ENCODE results near the gene DCC. TPM values are rescaled to one million over a fixed set of nuclear protein-coding genes. Genes with fewer than 3 reads are reported as not detected.

The DCC gene
- total RNA-seq, 1 experiment from 2014 or later: not detected

DNA sequence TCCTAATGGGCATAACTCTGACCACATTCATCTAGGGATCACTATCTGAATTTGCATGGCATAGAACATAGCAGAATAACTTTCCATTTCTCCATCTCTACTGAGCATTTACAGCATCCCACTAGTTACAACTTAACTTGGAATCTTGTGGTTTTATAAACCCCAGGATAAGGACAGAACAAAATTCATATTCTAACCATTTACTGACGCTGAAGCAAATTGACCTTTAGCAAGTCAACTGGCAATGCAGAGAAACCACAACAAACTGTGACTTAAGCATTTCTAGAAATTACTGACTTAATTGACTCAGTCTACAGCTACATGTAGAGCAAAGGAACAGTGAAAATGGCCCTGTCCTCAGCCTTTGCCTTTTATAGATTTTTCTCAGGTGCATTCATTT lies 61.2 kb downstream of the DCC start:
- Histone ChIP-seq H2AFZ (ENCODE audit: low read depth, low read length, poor library complexity, severe bottlenecking) (no peak overlapping the region), H3K27ac (ENCODE audit: low read depth, low read length) (no peak overlapping the region), H3K9ac (ENCODE audit: low read length) (no peak overlapping the region), H3K4me1 (ENCODE audit: control insufficient read depth in 1 of 2, insufficient read depth in 2 of 2, low read length in 2 of 2) (no peaks in the 10 kb centered on the region), H3K9me2 (ENCODE audit: insufficient read depth) (no peaks in the 10 kb centered on the region), H3K9me3 (ENCODE audit: control insufficient read depth in 1 of 2, insufficient read depth in 1 of 2, low read depth in 1 of 2, low read length in 2 of 2) (peaks cover 10 to 17% of the 10 kb centered on the region in 2 experiments; a peak in 2 of 4 replicates), H3K79me2 (ENCODE audit: insufficient read depth, low read length) (no peaks in the 10 kb centered on the region), H3K4me3 (replicated peaks in 1 of 2; ENCODE audit: low read depth in 1 of 2, low read length in 2 of 2) (no peak overlapping the region), H3K27me3 (ENCODE audit: insufficient read depth, low read length) (no peaks in the 10 kb centered on the region), H4K20me1 (ENCODE audit: insufficient read depth) (no peaks in the 10 kb centered on the region), H3K36me3 (ENCODE audit: control insufficient read depth in 1 of 2, insufficient read depth in 2 of 2, low read length in 2 of 2) (no peaks in the 10 kb centered on the region; a peak in 1 of 4 replicates), H3K4me2 (ENCODE audit: low read length) (no peak overlapping the region)
- ATAC-seq (no peak), DNase-seq (ENCODE audit: low read depth, low spot score) (no peak)
- RAD21 ChIA-PET (ENCODE audit: low non-redundant PET in 1 of 2, low total read pairs in 2 of 2, uncharacterized antibody in 2 of 2, unreplicated experiment in 2 of 2): no interaction called here
- intact Hi-C loops (cut with micrococcal nuclease): no loop called here
- CTCF ChIA-PET: no interaction called here
- POLR2A ChIA-PET: no interaction called here
- no peak for TF ChIP-seq POLR2AphosphoS5 (IDR thresholded peaks at IDR 0.05; ENCODE audit: low read depth, low read length)
- no peak for TF ChIP-seq EZH2 (IDR thresholded peaks at IDR 0.05)
- TF ChIP-seq CBX3 (IDR thresholded peaks at IDR 0.05; ENCODE audit: low read depth): no peak
- TF ChIP-seq, protein P1, sequence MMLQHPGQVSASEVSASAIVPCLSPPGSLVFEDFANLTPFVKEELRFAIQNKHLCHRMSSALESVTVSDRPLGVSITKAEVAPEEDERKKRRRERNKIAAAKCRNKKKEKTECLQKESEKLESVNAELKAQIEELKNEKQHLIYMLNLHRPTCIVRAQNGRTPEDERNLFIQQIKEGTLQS (IDR thresholded peaks at IDR 0.05): no peak
- TF ChIP-seq, protein P2, sequence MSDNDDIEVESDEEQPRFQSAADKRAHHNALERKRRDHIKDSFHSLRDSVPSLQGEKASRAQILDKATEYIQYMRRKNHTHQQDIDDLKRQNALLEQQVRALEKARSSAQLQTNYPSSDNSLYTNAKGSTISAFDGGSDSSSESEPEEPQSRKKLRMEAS (IDR thresholded peaks at IDR 0.05): no peak
- no peak for TF ChIP-seq ELF1 (IDR thresholded peaks at IDR 0.05; ENCODE audit: borderline replicate concordance, low read depth)
- TF ChIP-seq, protein P3, sequence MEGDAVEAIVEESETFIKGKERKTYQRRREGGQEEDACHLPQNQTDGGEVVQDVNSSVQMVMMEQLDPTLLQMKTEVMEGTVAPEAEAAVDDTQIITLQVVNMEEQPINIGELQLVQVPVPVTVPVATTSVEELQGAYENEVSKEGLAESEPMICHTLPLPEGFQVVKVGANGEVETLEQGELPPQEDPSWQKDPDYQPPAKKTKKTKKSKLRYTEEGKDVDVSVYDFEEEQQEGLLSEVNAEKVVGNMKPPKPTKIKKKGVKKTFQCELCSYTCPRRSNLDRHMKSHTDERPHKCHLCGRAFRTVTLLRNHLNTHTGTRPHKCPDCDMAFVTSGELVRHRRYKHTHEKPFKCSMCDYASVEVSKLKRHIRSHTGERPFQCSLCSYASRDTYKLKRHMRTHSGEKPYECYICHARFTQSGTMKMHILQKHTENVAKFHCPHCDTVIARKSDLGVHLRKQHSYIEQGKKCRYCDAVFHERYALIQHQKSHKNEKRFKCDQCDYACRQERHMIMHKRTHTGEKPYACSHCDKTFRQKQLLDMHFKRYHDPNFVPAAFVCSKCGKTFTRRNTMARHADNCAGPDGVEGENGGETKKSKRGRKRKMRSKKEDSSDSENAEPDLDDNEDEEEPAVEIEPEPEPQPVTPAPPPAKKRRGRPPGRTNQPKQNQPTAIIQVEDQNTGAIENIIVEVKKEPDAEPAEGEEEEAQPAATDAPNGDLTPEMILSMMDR (IDR thresholded peaks at IDR 0.05 in 2 of 3, conservative IDR thresholded peaks at IDR 0.05 in 1 of 3; ENCODE audit: borderline replicate concordance in 1 of 3, insufficient read depth in 1 of 3, low read depth in 2 of 3, low read length in 2 of 3): no peak
- TF ChIP-seq, protein P4, sequence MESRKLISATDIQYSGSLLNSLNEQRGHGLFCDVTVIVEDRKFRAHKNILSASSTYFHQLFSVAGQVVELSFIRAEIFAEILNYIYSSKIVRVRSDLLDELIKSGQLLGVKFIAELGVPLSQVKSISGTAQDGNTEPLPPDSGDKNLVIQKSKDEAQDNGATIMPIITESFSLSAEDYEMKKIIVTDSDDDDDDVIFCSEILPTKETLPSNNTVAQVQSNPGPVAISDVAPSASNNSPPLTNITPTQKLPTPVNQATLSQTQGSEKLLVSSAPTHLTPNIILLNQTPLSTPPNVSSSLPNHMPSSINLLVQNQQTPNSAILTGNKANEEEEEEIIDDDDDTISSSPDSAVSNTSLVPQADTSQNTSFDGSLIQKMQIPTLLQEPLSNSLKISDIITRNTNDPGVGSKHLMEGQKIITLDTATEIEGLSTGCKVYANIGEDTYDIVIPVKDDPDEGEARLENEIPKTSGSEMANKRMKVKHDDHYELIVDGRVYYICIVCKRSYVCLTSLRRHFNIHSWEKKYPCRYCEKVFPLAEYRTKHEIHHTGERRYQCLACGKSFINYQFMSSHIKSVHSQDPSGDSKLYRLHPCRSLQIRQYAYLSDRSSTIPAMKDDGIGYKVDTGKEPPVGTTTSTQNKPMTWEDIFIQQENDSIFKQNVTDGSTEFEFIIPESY (IDR thresholded peaks at IDR 0.05; ENCODE audit: extremely low read depth, insufficient replicate concordance, low read length): no peak
- no peak for TF ChIP-seq RAD21 (IDR thresholded peaks at IDR 0.05; ENCODE audit: low read depth)
- TF ChIP-seq EZH2phosphoT487 (IDR thresholded peaks at IDR 0.05; ENCODE audit: borderline replicate concordance): no peak
- TF ChIP-seq CEBPB (IDR thresholded peaks at IDR 0.05; ENCODE audit: low read depth): no peak
- TF ChIP-seq SP1 (IDR thresholded peaks at IDR 0.05; ENCODE audit: low read depth): no peak
- TF ChIP-seq ZNF274 (IDR thresholded peaks at IDR 0.05; ENCODE audit: low read depth, low read length): no peak
- BruUV-seq (replicated peaks): no TSS peak

Data from HCT116 (cell line).